Measurements from ENCODE around the gene P4HA2. TPM values are rescaled to one million over a fixed set of nuclear protein-coding genes. Genes with fewer than 3 reads are reported as not detected.

The P4HA2 gene
- 67.2 and 73.5 TPM in 2 replicates for polyA plus RNA-seq (2012; rRNA removed)
- polyA plus RNA-seq (2012; cell fraction: cytosol; rRNA removed) = 48.5 and 58.5 TPM in 2 replicates
- polyA plus RNA-seq (2012; cell fraction: nucleus; rRNA removed) = 71.2 and 94.8 TPM in 2 replicates

GRCh38 chr5:132227485-132228240 lies at the start of gene P4HA2:
Gene P4HA2, minus strand, starts transcription at chr5:132227853. Its CDS starts 9,227 bp downstream, at chr5:132218626.
- POLR2A ChIA-PET = interaction anchor here (0.7 to 2.2 kb wide), 6 partner anchors 10 to 66 kb away, joined by 3 to 15 read pairs (median 4); partner anchors contain the start of genes PDLIM4 and SLC22A4

More at GRCh38 chr5:132227485-132228240, at the start of gene P4HA2:
- CTCF ChIA-PET = interaction anchor here (0.8 to 7.4 kb wide), 11 partner anchors 9 to 278 kb away, joined by 3 to 50 read pairs (median 5); partner anchors contain the start of genes PDLIM4 and SLC22A4
- peaks cover 7% of the 10 kb centered on the region for H3F3A ChIP-seq (replicated peaks; ENCODE audit: insufficient read depth)
- peaks cover 2% of the 10 kb centered on the region for H4K20me1 ChIP-seq (ENCODE audit: insufficient read depth)
- H3K79me2 ChIP-seq (ENCODE audit: insufficient read depth) = peaks cover 41% of the 10 kb centered on the region
- peak within 1 kb of the TSS; percentile 45 to 67; a peak in 2 of 4 replicates for H3K27ac ChIP-seq (ENCODE audit: low read depth in 2 of 2, low read length in 1 of 2)
- peak; percentile 95 for DNase-seq
- H3K9me2 ChIP-seq = no peaks in the 10 kb centered on the region
- H3K9ac ChIP-seq = peak within 1 kb of the TSS; percentile 88
- H2AFZ ChIP-seq (ENCODE audit: low read depth) = peak within 1 kb of the TSS; percentile 90
- H3K4me1 ChIP-seq (ENCODE audit: control insufficient read depth in 1 of 2, insufficient read depth in 2 of 2, low read depth in 1 of 2, low read length in 1 of 2) = peaks cover 28 to 32% of the 10 kb centered on the region in 2 experiments; a peak in 3 of 4 replicates
- H3K4me3 ChIP-seq (ENCODE audit: low read depth in 2 of 2, low read length in 1 of 2) = peak within 1 kb of the TSS; percentile 68 to 83
- WGBS (ENCODE audit: low lambda C conversion rate) = 1% methylated on average over 14 of the region's 92 CpGs
- no peak for TF ChIP-seq SMC3 (IDR thresholded peaks at IDR 0.05; ENCODE audit: low read depth, low read length)
- no peak for TF ChIP-seq FOSL2 (IDR thresholded peaks at IDR 0.05; ENCODE audit: borderline replicate concordance, low read depth)
- TF ChIP-seq RCOR1 (IDR thresholded peaks at IDR 0.05; ENCODE audit: low read length) = no peak
- TF ChIP-seq TCF12 (IDR thresholded peaks at IDR 0.05) = no peak
- TF ChIP-seq, protein P1, sequence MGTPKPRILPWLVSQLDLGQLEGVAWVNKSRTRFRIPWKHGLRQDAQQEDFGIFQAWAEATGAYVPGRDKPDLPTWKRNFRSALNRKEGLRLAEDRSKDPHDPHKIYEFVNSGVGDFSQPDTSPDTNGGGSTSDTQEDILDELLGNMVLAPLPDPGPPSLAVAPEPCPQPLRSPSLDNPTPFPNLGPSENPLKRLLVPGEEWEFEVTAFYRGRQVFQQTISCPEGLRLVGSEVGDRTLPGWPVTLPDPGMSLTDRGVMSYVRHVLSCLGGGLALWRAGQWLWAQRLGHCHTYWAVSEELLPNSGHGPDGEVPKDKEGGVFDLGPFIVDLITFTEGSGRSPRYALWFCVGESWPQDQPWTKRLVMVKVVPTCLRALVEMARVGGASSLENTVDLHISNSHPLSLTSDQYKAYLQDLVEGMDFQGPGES (IDR thresholded peaks at IDR 0.05; ENCODE audit: low read depth, low read length) = no peak
- no peak for TF ChIP-seq JUND (IDR thresholded peaks at IDR 0.05)
- no peak for TF ChIP-seq EP300 (IDR thresholded peaks at IDR 0.05; ENCODE audit: borderline replicate concordance in 1 of 2, low read depth in 1 of 2, low read length in 1 of 2)
- TF ChIP-seq POLR2AphosphoS5 (IDR thresholded peaks at IDR 0.05; ENCODE audit: low read depth, low read length) = peak; percentile 74
- TF ChIP-seq MXI1 (IDR thresholded peaks at IDR 0.05; ENCODE audit: low read depth, low read length) = peak; percentile 64
- TF ChIP-seq RFX5 (IDR thresholded peaks at IDR 0.05; ENCODE audit: low read length) = no peak
- peak; percentile 50 for TF ChIP-seq MAX (IDR thresholded peaks at IDR 0.05; ENCODE audit: low read depth)
- TF ChIP-seq CTCF (IDR thresholded peaks at IDR 0.05) = no peak; the same call in 1 of the 2 replicates
- TF ChIP-seq FOXJ3 (CRISPR knock-in tag; IDR thresholded peaks at IDR 0.05) = no peak
- no peak for TF ChIP-seq EZH2phosphoT487 (IDR thresholded peaks at IDR 0.05; ENCODE audit: borderline replicate concordance, low read depth)
- TF ChIP-seq, protein P2, sequence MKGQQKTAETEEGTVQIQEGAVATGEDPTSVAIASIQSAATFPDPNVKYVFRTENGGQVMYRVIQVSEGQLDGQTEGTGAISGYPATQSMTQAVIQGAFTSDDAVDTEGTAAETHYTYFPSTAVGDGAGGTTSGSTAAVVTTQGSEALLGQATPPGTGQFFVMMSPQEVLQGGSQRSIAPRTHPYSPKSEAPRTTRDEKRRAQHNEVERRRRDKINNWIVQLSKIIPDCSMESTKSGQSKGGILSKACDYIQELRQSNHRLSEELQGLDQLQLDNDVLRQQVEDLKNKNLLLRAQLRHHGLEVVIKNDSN (IDR thresholded peaks at IDR 0.05; ENCODE audit: borderline replicate concordance, low read depth) = no peak
- no peak for TF ChIP-seq RXRA (IDR thresholded peaks at IDR 0.05; ENCODE audit: borderline replicate concordance, low read depth)
- no peak for TF ChIP-seq FOXM1 (IDR thresholded peaks at IDR 0.05; ENCODE audit: low read depth)
- TF ChIP-seq TAF1 (IDR thresholded peaks at IDR 0.05; ENCODE audit: borderline replicate concordance, low read depth, low read length) = peak; percentile 63
- TF ChIP-seq REST (IDR thresholded peaks at IDR 0.05; ENCODE audit: low read depth, low read length) = no peak
- no peak for TF ChIP-seq MEF2A (IDR thresholded peaks at IDR 0.05; ENCODE audit: borderline replicate concordance, low read depth)
- TF ChIP-seq CHD2 (IDR thresholded peaks at IDR 0.05; ENCODE audit: low read length, partially characterized antibody) = peak; percentile 6
- no peak for TF ChIP-seq TEAD4 (IDR thresholded peaks at IDR 0.05; ENCODE audit: borderline replicate concordance, insufficient read depth)
- no peaks in the 10 kb centered on the region for H3K36me3 ChIP-seq (replicated peaks in 1 of 2; ENCODE audit: control insufficient read depth in 1 of 2, insufficient read depth in 2 of 2, low read length in 1 of 2)
- no peaks in the 10 kb centered on the region for H3K27me3 ChIP-seq (ENCODE audit: insufficient read depth)
- no peaks in the 10 kb centered on the region for H3K9me3 ChIP-seq
- H3K4me2 ChIP-seq = peak within 1 kb of the TSS; percentile 100

Measured in SK-N-SH (cell line).